ENCODE results near the gene FBXW2.

FBXW2 gene

GRCh38 chr9:120792898-120793765 is at the start of gene FBXW2:
Gene FBXW2 (minus strand): TSS chr9:120793416. CDS start chr9:120788258, 5,158 bp downstream.
- peak within 1 kb of the TSS; percentile 99 for H3K4me3 ChIP-seq
- H3K27ac ChIP-seq = peak within 1 kb of the TSS; percentile 74
- DNase-seq (ENCODE audit: low read depth, low spot score) = peak; percentile 5
- H3K9ac ChIP-seq (ENCODE audit: insufficient read length) = peak within 1 kb of the TSS; percentile 99
- peak; percentile 97 for TF ChIP-seq POLR2AphosphoS5 (IDR thresholded peaks at IDR 0.05; ENCODE audit: borderline replicate concordance, low read depth, low read length)
- TF ChIP-seq EZH2 (IDR thresholded peaks at IDR 0.05) = no peak
- TF ChIP-seq FOXP2 (optimal IDR thresholded peaks at IDR 0.05; ENCODE audit: control extremely low read depth, extremely low read length, insufficient read depth) = peak; percentile 79
- no peaks in the 10 kb centered on the region for H3K9me3 ChIP-seq (ENCODE audit: low read depth, low read length)
- H3K36me3 ChIP-seq (ENCODE audit: insufficient read depth, low read length) = peaks cover 16% of the 10 kb centered on the region

- Histone ChIP-seq H3K9me3 (ENCODE audit: low read depth, low read length) (no peaks in the 10 kb centered on the region), H3K4me3 (peak overlapping the region; percentile 86), H3K36me3 (ENCODE audit: insufficient read depth, low read length) (no peaks in the 10 kb centered on the region), H3K9ac (ENCODE audit: insufficient read length) (peak overlapping the region; percentile 97), H3K27ac (peak overlapping the region; percentile 45; the same call in 1 of the 2 replicates)
- TF ChIP-seq EZH2 (IDR thresholded peaks at IDR 0.05) = no peak
- TF ChIP-seq FOXP2 (optimal IDR thresholded peaks at IDR 0.05; ENCODE audit: control extremely low read depth, extremely low read length, insufficient read depth) = no peak
- TF ChIP-seq POLR2AphosphoS5 (IDR thresholded peaks at IDR 0.05; ENCODE audit: borderline replicate concordance, low read depth, low read length) = no peak
- DNase-seq (ENCODE audit: low read depth, low spot score) = no peak
Measured at GRCh38 chr9:120841930-120842684, 48.9 kb upstream of the FBXW2 start.

- TF ChIP-seq FOXP2 (optimal IDR thresholded peaks at IDR 0.05; ENCODE audit: control extremely low read depth, extremely low read length, insufficient read depth) (no peak), POLR2AphosphoS5 (IDR thresholded peaks at IDR 0.05; ENCODE audit: borderline replicate concordance, low read depth, low read length) (no peak), EZH2 (IDR thresholded peaks at IDR 0.05) (no peak)
- Histone ChIP-seq H3K9ac (ENCODE audit: insufficient read length) (no peak overlapping the region), H3K27ac (no peak overlapping the region), H3K4me3 (no peak overlapping the region), H3K36me3 (ENCODE audit: insufficient read depth, low read length) (no peaks in the 10 kb centered on the region), H3K9me3 (ENCODE audit: low read depth, low read length) (no peaks in the 10 kb centered on the region)
- no peak for DNase-seq (ENCODE audit: low read depth, low spot score)
Measured at GRCh38 chr9:120839146-120839545, 45.9 kb upstream of the FBXW2 start.

GRCh38 chr9:120837921-120838320 is 44.7 kb upstream of the FBXW2 start:
- H3K27ac ChIP-seq = no peak overlapping the region
- no peaks in the 10 kb centered on the region for H3K9me3 ChIP-seq (ENCODE audit: low read depth, low read length)
- no peaks in the 10 kb centered on the region for H3K36me3 ChIP-seq (ENCODE audit: insufficient read depth, low read length)
- H3K4me3 ChIP-seq = no peak overlapping the region
- no peak overlapping the region for H3K9ac ChIP-seq (ENCODE audit: insufficient read length)
- TF ChIP-seq POLR2AphosphoS5 (IDR thresholded peaks at IDR 0.05; ENCODE audit: borderline replicate concordance, low read depth, low read length) = no peak
- TF ChIP-seq EZH2 (IDR thresholded peaks at IDR 0.05) = no peak
- no peak for TF ChIP-seq FOXP2 (optimal IDR thresholded peaks at IDR 0.05; ENCODE audit: control extremely low read depth, extremely low read length, insufficient read depth)
- no peak for DNase-seq (ENCODE audit: low read depth, low spot score)

GRCh38 chr9:120833325-120833724 is 40.1 kb upstream of the FBXW2 start:
- H3K9ac ChIP-seq (ENCODE audit: insufficient read length) = no peak overlapping the region
- TF ChIP-seq POLR2AphosphoS5 (IDR thresholded peaks at IDR 0.05; ENCODE audit: borderline replicate concordance, low read depth, low read length) (no peak), FOXP2 (optimal IDR thresholded peaks at IDR 0.05; ENCODE audit: control extremely low read depth, extremely low read length, insufficient read depth) (no peak), EZH2 (IDR thresholded peaks at IDR 0.05) (no peak)
- H3K9me3 ChIP-seq (ENCODE audit: low read depth, low read length) = no peaks in the 10 kb centered on the region
- no peak overlapping the region for H3K4me3 ChIP-seq
- DNase-seq (ENCODE audit: low read depth, low spot score) = no peak
- peaks cover 5% of the 10 kb centered on the region; the same call in 1 of the 2 replicates for H3K36me3 ChIP-seq (ENCODE audit: insufficient read depth, low read length)
- H3K27ac ChIP-seq = no peak overlapping the region

- Histone ChIP-seq H3K9ac (ENCODE audit: insufficient read length) (no peak overlapping the region), H3K4me3 (no peak overlapping the region), H3K36me3 (ENCODE audit: insufficient read depth, low read length) (peaks cover 5% of the 10 kb centered on the region; the same call in 1 of the 2 replicates), H3K27ac (no peak overlapping the region), H3K9me3 (ENCODE audit: low read depth, low read length) (no peaks in the 10 kb centered on the region)
- TF ChIP-seq EZH2 (IDR thresholded peaks at IDR 0.05) (no peak), FOXP2 (optimal IDR thresholded peaks at IDR 0.05; ENCODE audit: control extremely low read depth, extremely low read length, insufficient read depth) (no peak), POLR2AphosphoS5 (IDR thresholded peaks at IDR 0.05; ENCODE audit: borderline replicate concordance, low read depth, low read length) (no peak)
- DNase-seq (ENCODE audit: low read depth, low spot score) = no peak
Measured at GRCh38 chr9:120832807-120833206, 39.6 kb upstream of the FBXW2 start.

- TF ChIP-seq FOXP2 (optimal IDR thresholded peaks at IDR 0.05; ENCODE audit: control extremely low read depth, extremely low read length, insufficient read depth) (no peak), POLR2AphosphoS5 (IDR thresholded peaks at IDR 0.05; ENCODE audit: borderline replicate concordance, low read depth, low read length) (no peak), EZH2 (IDR thresholded peaks at IDR 0.05) (no peak)
- DNase-seq (ENCODE audit: low read depth, low spot score) = no peak
- Histone ChIP-seq H3K9me3 (ENCODE audit: low read depth, low read length) (no peaks in the 10 kb centered on the region), H3K4me3 (no peak overlapping the region), H3K36me3 (ENCODE audit: insufficient read depth, low read length) (peaks cover 5% of the 10 kb centered on the region; the same call in 1 of the 2 replicates), H3K27ac (no peak overlapping the region), H3K9ac (ENCODE audit: insufficient read length) (no peak overlapping the region)
Measured at GRCh38 chr9:120830865-120831264, 37.6 kb upstream of the FBXW2 start.

GRCh38 chr9:120830151-120830550 is 36.9 kb upstream of the FBXW2 start:
- H3K9me3 ChIP-seq (ENCODE audit: low read depth, low read length) = no peaks in the 10 kb centered on the region
- H3K9ac ChIP-seq (ENCODE audit: insufficient read length) = no peak overlapping the region
- DNase-seq (ENCODE audit: low read depth, low spot score) = no peak
- peaks cover 5% of the 10 kb centered on the region; the same call in 1 of the 2 replicates for H3K36me3 ChIP-seq (ENCODE audit: insufficient read depth, low read length)
- no peak overlapping the region for H3K4me3 ChIP-seq
- H3K27ac ChIP-seq = no peak overlapping the region
- no peak for TF ChIP-seq EZH2 (IDR thresholded peaks at IDR 0.05)
- no peak for TF ChIP-seq POLR2AphosphoS5 (IDR thresholded peaks at IDR 0.05; ENCODE audit: borderline replicate concordance, low read depth, low read length)
- no peak for TF ChIP-seq FOXP2 (optimal IDR thresholded peaks at IDR 0.05; ENCODE audit: control extremely low read depth, extremely low read length, insufficient read depth)
